IMR-90 (cell line): Measurements from ENCODE around the gene ELOB. TPM values are rescaled to one million over a fixed set of nuclear protein-coding genes. Genes with fewer than 3 reads are reported as not detected.

Experiments
- ATAC-seq: fragments of 200-7000 bp; cut with Tn5 transposase; 2 replicates; pipeline ENCODE4 v1.9.1; 2020; ENCODE audit warnings: low read depth, mild to moderate bottlenecking, moderate library complexity
- BruUV-seq: library from RNA; stranded (reverse); fragments of 400-500 nt; replicated peaks from 2 replicates; lab custom pipeline; 2021; lab: Mats Ljungman, UMichigan
- CTCF ChIA-PET: fragments of 300-600 bp; formaldehyde crosslinking; extraction: SDS; loops from one replicate; lab custom pipeline; 2021; ENCODE audit warnings: antibody characterized with exemption; lab: Yijun Ruan, JAX
- POLR2A ChIA-PET: fragments of 300-600 bp; sonication (Branson Sonifier 250); formaldehyde crosslinking; loops from one replicate; lab custom pipeline; 2022; ENCODE audit warnings: antibody characterized with exemption; ENCODE audit not compliant: unreplicated experiment; lab: Charles Lee
- DNase-seq: peaks from one replicate; pipeline ENCODE4 v3.0.0; 2013
- H2AFZ ChIP-seq: replicated peaks from 2 replicates; pipeline ENCODE3; 2013; ENCODE audit warnings: low read length, mild to moderate bottlenecking; ENCODE audit not compliant: poor library complexity
- H2AK5ac ChIP-seq: 2 replicates; pipeline ENCODE4 v1.6.1; 2013; ENCODE audit warnings: low read depth, low read length, inconsistent platforms
- H2AK9ac ChIP-seq: replicated peaks from 2 replicates; pipeline ENCODE3; 2013; ENCODE audit warnings: mild to moderate bottlenecking, low read depth, low read length, moderate library complexity; ENCODE audit not compliant: poor library complexity
- H2BK120ac ChIP-seq: 2 replicates; pipeline ENCODE4 v1.6.1; 2013; ENCODE audit warnings: low read depth, low read length, inconsistent platforms
- H2BK15ac ChIP-seq: 3 replicates; pipeline ENCODE4 v1.6.1; 2013; ENCODE audit warnings: low read depth, low read length, inconsistent platforms
- H2BK20ac ChIP-seq: 2 replicates; pipeline ENCODE4 v1.6.1; 2013; ENCODE audit warnings: low read depth, mild to moderate bottlenecking, inconsistent platforms, low read length, moderate library complexity
- H2BK5ac ChIP-seq: 2 replicates; pipeline ENCODE4 v1.6.1; 2013; ENCODE audit warnings: mild to moderate bottlenecking, low read depth, low read length, inconsistent platforms; ENCODE audit not compliant: poor library complexity, severe bottlenecking
- H3K14ac ChIP-seq: replicated peaks from 2 replicates; pipeline ENCODE4 v1.6.1; 2013; ENCODE audit warnings: low read depth, low read length, inconsistent platforms
- H3K18ac ChIP-seq: 2 replicates; pipeline ENCODE4 v1.6.1; 2013; ENCODE audit warnings: low read depth, low read length, control low read depth
- H3K23ac ChIP-seq: 2 replicates; pipeline ENCODE4 v1.6.1; 2013; ENCODE audit warnings: low read depth, low read length, inconsistent platforms
- H3K27ac ChIP-seq: 2 replicates; pipeline ENCODE4 v1.5.1; 2013; ENCODE audit warnings: mild to moderate bottlenecking, control low read depth, low read length; ENCODE audit not compliant: insufficient read depth
- H3K27me3 ChIP-seq: 2 replicates; pipeline ENCODE4 v1.6.1; 2013; ENCODE audit warnings: low read length; ENCODE audit not compliant: control insufficient read depth, insufficient read depth
- H3K36me3 ChIP-seq: 2 replicates; pipeline ENCODE4 v1.6.1; 2013; ENCODE audit warnings: low read length, mixed read lengths; ENCODE audit not compliant: control insufficient read depth, insufficient read depth
- H3K4ac ChIP-seq: 2 replicates; pipeline ENCODE4 v1.6.1; 2013; ENCODE audit warnings: low read depth, low read length, inconsistent platforms
- H3K4me1 ChIP-seq: 2 replicates; pipeline ENCODE4 v1.6.1; 2013; ENCODE audit warnings: low read length, mixed read lengths; ENCODE audit not compliant: control insufficient read depth, insufficient read depth
- H3K4me2 ChIP-seq: 2 replicates; pipeline ENCODE4 v1.6.1; 2013; ENCODE audit warnings: low read depth, mild to moderate bottlenecking, control low read depth, low read length, moderate library complexity
- H3K4me3 ChIP-seq: 2 replicates; pipeline ENCODE4 v1.5.1; 2013; ENCODE audit warnings: low read depth, mild to moderate bottlenecking, control low read depth, low read length, moderate library complexity; ENCODE audit not compliant: insufficient read depth
- H3K56ac ChIP-seq: 2 replicates; pipeline ENCODE4 v1.6.1; 2013; ENCODE audit warnings: low read length, inconsistent platforms; ENCODE audit not compliant: insufficient read depth; ENCODE audit errors: extremely low read depth
- H3K79me1 ChIP-seq, 2 experiments: 2 replicates each; pipeline ENCODE4 v1.6.1; 2013; ENCODE audit warnings: low read length in 2 of 2, inconsistent platforms in 1 of 2, low read depth in 1 of 2
- H3K9ac ChIP-seq: 2 replicates; pipeline ENCODE4 v1.6.1; 2013; ENCODE audit warnings: low read depth, low read length, control low read depth
- H3K9me1 ChIP-seq: 2 replicates; pipeline ENCODE4 v1.6.1; 2013; ENCODE audit warnings: low read length, inconsistent platforms; ENCODE audit not compliant: insufficient read depth
- H3K9me3 ChIP-seq: 2 replicates; pipeline ENCODE4 v1.6.1; 2013; ENCODE audit warnings: low read length; ENCODE audit not compliant: control insufficient read depth, insufficient read depth
- H4K20me1 ChIP-seq: 2 replicates; pipeline ENCODE4 v1.6.1; 2013; ENCODE audit warnings: low read length, inconsistent platforms; ENCODE audit not compliant: insufficient read depth
- H4K5ac ChIP-seq: 2 replicates; pipeline ENCODE4 v1.6.1; 2013; ENCODE audit warnings: mild to moderate bottlenecking, low read depth, low read length, control low read depth
- H4K8ac ChIP-seq, 2 experiments: 2 replicates each; pipeline ENCODE4 v1.6.1; 2013; ENCODE audit warnings: low read depth in 2 of 2, low read length in 2 of 2, control low read depth in 1 of 2, inconsistent platforms in 1 of 2
- H4K91ac ChIP-seq: 2 replicates; pipeline ENCODE4 v1.6.1; 2013; ENCODE audit warnings: low read depth, low read length, inconsistent platforms; ENCODE audit not compliant: insufficient read depth
- BHLHE40 ChIP-seq: fragments of 150-350 bp; IDR thresholded peaks from 2 replicates; pipeline ENCODE4 v1.6.1; 2016; ENCODE audit warnings: mild to moderate bottlenecking, low read depth, low read length
- CEBPB ChIP-seq: IDR thresholded peaks from 2 replicates; pipeline ENCODE4 v1.6.1; 2012; ENCODE audit warnings: low read depth, low read length, improper control_type of control experiment
- CHD1 ChIP-seq: IDR thresholded peaks from 2 replicates; pipeline ENCODE4 v1.6.1; 2012; ENCODE audit warnings: low read depth, low read length, improper control_type of control experiment
- FOS ChIP-seq: fragments of 150-350 bp; IDR thresholded peaks from 2 replicates; pipeline ENCODE4 v1.6.1; 2016; ENCODE audit warnings: low read depth, low read length
- MAFK ChIP-seq: IDR thresholded peaks from 2 replicates; pipeline ENCODE4 v1.6.1; 2012; ENCODE audit warnings: low read depth, low read length, improper control_type of control experiment
- MAZ ChIP-seq: IDR thresholded peaks from 2 replicates; pipeline ENCODE4 v1.6.1; 2012; ENCODE audit warnings: low read depth, mild to moderate bottlenecking, low read length, improper control_type of control experiment, moderate library complexity, borderline replicate concordance
- MXI1 ChIP-seq: IDR thresholded peaks from 2 replicates; pipeline ENCODE4 v1.6.1; 2012; ENCODE audit warnings: low read depth, mild to moderate bottlenecking, low read length, moderate library complexity, borderline replicate concordance
- NFE2L2 ChIP-seq: fragments of 150-350 bp; IDR thresholded peaks from 2 replicates; pipeline ENCODE4 v1.6.1; 2016; ENCODE audit warnings: low read depth, mild to moderate bottlenecking, low read length
- POLR2A ChIP-seq: IDR thresholded peaks from 2 replicates; pipeline ENCODE4 v1.6.1; 2012; ENCODE audit warnings: mild to moderate bottlenecking, low read depth, low read length
- RAD21 ChIP-seq: IDR thresholded peaks from 2 replicates; pipeline ENCODE4 v1.6.1; 2012; ENCODE audit warnings: low read length, improper control_type of control experiment
- RCOR1 ChIP-seq: IDR thresholded peaks from 2 replicates; pipeline ENCODE4 v1.6.1; 2012; ENCODE audit warnings: mild to moderate bottlenecking, low read length, improper control_type of control experiment; ENCODE audit not compliant: insufficient replicate concordance
- RFX5 ChIP-seq: IDR thresholded peaks from 2 replicates; pipeline ENCODE4 v1.8.0; 2012; ENCODE audit warnings: low read depth, mild to moderate bottlenecking, low read length, moderate library complexity
- SMC3 ChIP-seq: fragments of 150-350 bp; IDR thresholded peaks from 2 replicates; pipeline ENCODE4 v1.6.1; 2016; ENCODE audit warnings: low read depth, mild to moderate bottlenecking, antibody characterized with exemption, low read length, moderate library complexity
- WGBS, 2 experiments: methylation state at CpG; one replicate each; pipeline versions ENCODE4 v1.1.5 to v1.1.7; 2013; ENCODE audit warnings: missing lambda C conversion rate in 2 of 2; ENCODE audit not compliant: insufficient read length in 1 of 2; ENCODE audit errors: extremely low coverage in 2 of 2; 5-methylcytosine and 5-hydroxymethylcytosine counted together
- dilution Hi-C: fragments of 300-500 bp; cut with HindIII; formaldehyde crosslinking; loops from one replicate; pipeline ENCODE4 v1.14.3; 2018; ENCODE audit warnings: low sequenced_read_pairs; ENCODE audit not compliant: unreplicated experiment
- in situ Hi-C: fragments of 300-500 bp; cut with MboI; formaldehyde crosslinking; loops from 3 replicates; pipeline ENCODE4 v1.14.3; 2019; ENCODE audit warnings: low sequenced_read_pairs, inconsistent platforms, mixed read lengths
- intact Hi-C: fragments of 100-400 bp; cut with micrococcal nuclease; formaldehyde crosslinking; loops from 2 replicates; pipeline ENCODE4 v1.10.0; 2022
- polyA plus RNA-seq, 3 experiments: library from polyadenylated mRNA; depleted of rRNA; stranded (reverse); fragments of >200 nt; gene quantifications; 2 replicates each; pipeline ENCODE4 v1.2.3, GENCODE V29; 2012; ENCODE audit warnings: low replicate concordance in 1 of 3
- total RNA-seq: library from RNA; depleted of rRNA; stranded (reverse); fragments of >200 nt; gene quantifications from 2 replicates; pipeline ENCODE4 v1.2.3, GENCODE V29; 2012
- TF ChIP-seq, protein P1 (sequence below): conservative IDR thresholded peaks from 2 replicates; pipeline ENCODE4 v1.5.1; 2012; ENCODE audit warnings: mild to moderate bottlenecking, low read depth, low read length, improper control_type of control experiment
- TF ChIP-seq, protein P2 (sequence below): fragments of 150-350 bp; IDR thresholded peaks from 2 replicates; pipeline ENCODE4 v1.6.1; 2017; ENCODE audit warnings: mild to moderate bottlenecking, antibody characterized with exemption, low read length, low read depth
- TF ChIP-seq, protein P3 (sequence below): fragments of 150-350 bp; IDR thresholded peaks from 2 replicates; pipeline ENCODE4 v1.6.1; 2016; ENCODE audit warnings: low read depth, mild to moderate bottlenecking, low read length, moderate library complexity, borderline replicate concordance

ELOB gene
- total and polyA plus RNA-seq, 2 of the 4 experiments (the other 2 are of a cell fraction) = 442 to 5,859 TPM

DNA sequence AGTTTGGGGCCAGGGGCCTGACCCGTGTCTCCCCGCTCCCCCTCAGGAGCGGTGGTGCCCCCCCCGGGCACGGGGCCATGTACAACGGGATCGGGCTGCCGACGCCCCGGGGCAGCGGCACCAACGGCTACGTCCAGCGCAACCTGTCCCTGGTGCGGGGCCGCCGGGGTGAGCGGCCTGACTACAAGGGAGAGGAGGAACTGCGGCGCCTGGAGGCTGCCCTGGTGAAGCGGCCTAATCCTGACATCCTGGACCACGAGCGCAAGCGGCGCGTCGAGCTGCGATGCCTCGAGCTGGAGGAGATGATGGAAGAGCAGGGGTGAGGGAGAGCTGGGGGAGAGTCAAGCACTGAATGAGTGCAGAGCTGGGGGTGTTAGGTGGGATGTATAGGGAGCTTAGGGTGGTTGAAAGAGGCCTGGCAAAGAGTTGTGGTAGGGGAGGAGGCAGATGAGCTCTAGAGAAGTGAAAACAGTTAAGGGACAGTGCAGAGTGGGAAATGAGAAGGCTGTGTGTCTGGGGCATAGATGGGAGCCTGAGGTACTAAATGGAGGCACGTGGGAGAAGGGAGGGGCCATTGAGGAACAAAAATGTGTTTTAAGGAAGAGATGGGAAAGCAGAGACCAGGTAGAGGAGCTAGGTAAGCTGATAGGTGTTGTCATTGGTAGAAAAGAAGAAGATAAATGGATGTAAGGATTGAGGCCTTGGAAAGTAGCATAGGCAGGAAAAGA, 20.6 kb downstream of the ELOB start:
- Histone ChIP-seq H2BK15ac (no peak overlapping the region), H2AK5ac (no peak overlapping the region), H3K4ac (no peak overlapping the region), H3K27ac (no peak overlapping the region), H3K9me1 (peaks cover 14% of the 10 kb centered on the region), H3K56ac (no peak overlapping the region), H4K91ac (no peak overlapping the region), H2BK120ac (no peak overlapping the region), H3K14ac (no peak overlapping the region), H2AK9ac (no peak overlapping the region), H3K27me3 (no peaks in the 10 kb centered on the region), H4K5ac (no peak overlapping the region), H2BK5ac (no peak overlapping the region), H2AFZ (no peak overlapping the region), H3K4me1 (peaks cover 8% of the 10 kb centered on the region), H3K4me2 (no peak overlapping the region), H3K9ac (no peak overlapping the region), H3K18ac (no peak overlapping the region), H4K8ac (no peak overlapping the region), H3K36me3 (peaks cover 40% of the 10 kb centered on the region), H3K4me3 (no peak overlapping the region), H3K9me3 (peaks cover 1% of the 10 kb centered on the region; the same call in 1 of the 2 replicates), H4K20me1 (peaks cover 77% of the 10 kb centered on the region), H2BK20ac (no peak overlapping the region), H3K79me1 (peaks cover 21 to 70% of the 10 kb centered on the region in 2 experiments), H3K23ac (no peak overlapping the region; the same call in 1 of the 2 replicates)
- dilution Hi-C loops (no loop called here), in situ Hi-C loops (no loop called here), intact Hi-C loops (no loop called here)
- TF ChIP-seq, protein P1, sequence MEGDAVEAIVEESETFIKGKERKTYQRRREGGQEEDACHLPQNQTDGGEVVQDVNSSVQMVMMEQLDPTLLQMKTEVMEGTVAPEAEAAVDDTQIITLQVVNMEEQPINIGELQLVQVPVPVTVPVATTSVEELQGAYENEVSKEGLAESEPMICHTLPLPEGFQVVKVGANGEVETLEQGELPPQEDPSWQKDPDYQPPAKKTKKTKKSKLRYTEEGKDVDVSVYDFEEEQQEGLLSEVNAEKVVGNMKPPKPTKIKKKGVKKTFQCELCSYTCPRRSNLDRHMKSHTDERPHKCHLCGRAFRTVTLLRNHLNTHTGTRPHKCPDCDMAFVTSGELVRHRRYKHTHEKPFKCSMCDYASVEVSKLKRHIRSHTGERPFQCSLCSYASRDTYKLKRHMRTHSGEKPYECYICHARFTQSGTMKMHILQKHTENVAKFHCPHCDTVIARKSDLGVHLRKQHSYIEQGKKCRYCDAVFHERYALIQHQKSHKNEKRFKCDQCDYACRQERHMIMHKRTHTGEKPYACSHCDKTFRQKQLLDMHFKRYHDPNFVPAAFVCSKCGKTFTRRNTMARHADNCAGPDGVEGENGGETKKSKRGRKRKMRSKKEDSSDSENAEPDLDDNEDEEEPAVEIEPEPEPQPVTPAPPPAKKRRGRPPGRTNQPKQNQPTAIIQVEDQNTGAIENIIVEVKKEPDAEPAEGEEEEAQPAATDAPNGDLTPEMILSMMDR = no peak
- TF ChIP-seq MAZ (no peak), RCOR1 (no peak), CHD1 (no peak), POLR2A (no peak), NFE2L2 (no peak), SMC3 (no peak), MAFK (no peak), RFX5 (no peak), RAD21 (no peak), BHLHE40 (no peak), MXI1 (no peak), CEBPB (no peak), FOS (no peak)
- TF ChIP-seq, protein P2, sequence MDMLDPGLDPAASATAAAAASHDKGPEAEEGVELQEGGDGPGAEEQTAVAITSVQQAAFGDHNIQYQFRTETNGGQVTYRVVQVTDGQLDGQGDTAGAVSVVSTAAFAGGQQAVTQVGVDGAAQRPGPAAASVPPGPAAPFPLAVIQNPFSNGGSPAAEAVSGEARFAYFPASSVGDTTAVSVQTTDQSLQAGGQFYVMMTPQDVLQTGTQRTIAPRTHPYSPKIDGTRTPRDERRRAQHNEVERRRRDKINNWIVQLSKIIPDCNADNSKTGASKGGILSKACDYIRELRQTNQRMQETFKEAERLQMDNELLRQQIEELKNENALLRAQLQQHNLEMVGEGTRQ = no peak
- TF ChIP-seq, protein P3, sequence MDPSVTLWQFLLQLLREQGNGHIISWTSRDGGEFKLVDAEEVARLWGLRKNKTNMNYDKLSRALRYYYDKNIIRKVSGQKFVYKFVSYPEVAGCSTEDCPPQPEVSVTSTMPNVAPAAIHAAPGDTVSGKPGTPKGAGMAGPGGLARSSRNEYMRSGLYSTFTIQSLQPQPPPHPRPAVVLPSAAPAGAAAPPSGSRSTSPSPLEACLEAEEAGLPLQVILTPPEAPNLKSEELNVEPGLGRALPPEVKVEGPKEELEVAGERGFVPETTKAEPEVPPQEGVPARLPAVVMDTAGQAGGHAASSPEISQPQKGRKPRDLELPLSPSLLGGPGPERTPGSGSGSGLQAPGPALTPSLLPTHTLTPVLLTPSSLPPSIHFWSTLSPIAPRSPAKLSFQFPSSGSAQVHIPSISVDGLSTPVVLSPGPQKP = no peak
- DNase-seq (no peak), ATAC-seq (no peak)
- ChIA-PET POLR2A (no interaction called here), CTCF (no interaction called here)
- WGBS, 2 experiments = 94% methylated on average over 26 of the region's 30 CpGs; no CpG with 5 or more reads in 1 of the 2 experiments
- no TSS peak for BruUV-seq
